Measurements from ENCODE around the gene KLHL42.

- TF ChIP-seq POLR2A (conservative IDR thresholded peaks at IDR 0.05) (no peak), WHSC1 (IDR thresholded peaks at IDR 0.05; ENCODE audit: low read length) (no peak), SMARCC2 (IDR thresholded peaks at IDR 0.05; ENCODE audit: low read depth) (no peak), ZNF668 (CRISPR knock-in tag; IDR thresholded peaks at IDR 0.05) (no peak), CHD4 (IDR thresholded peaks at IDR 0.05; ENCODE audit: insufficient read depth, insufficient replicate concordance, low read depth, low read length, poor library complexity, severe bottlenecking) (no peak), CTCF (IDR thresholded peaks at IDR 0.05 in 2 of 3, conservative IDR thresholded peaks at IDR 0.05 in 1 of 3; ENCODE audit: insufficient read depth in 2 of 3, low read depth in 1 of 3, low read length in 3 of 3) (no peak)
These were observed 46.2 kb upstream of the KLHL42 start for GRCh38 chr12:27733791-27734190.

Data from K562 (cell line).